IMR-90 (cell line): ENCODE results near the gene ALKBH5. TPM values are rescaled to one million over a fixed set of nuclear protein-coding genes. Genes with fewer than 3 reads are reported as not detected.

Source experiments
- ATAC-seq: fragments of 200-7000 bp; cut with Tn5 transposase; 2 replicates; pipeline ENCODE4 v1.9.1; 2020; ENCODE audit warnings: low read depth, mild to moderate bottlenecking, moderate library complexity
- BruUV-seq: library from RNA; stranded (reverse); fragments of 400-500 nt; replicated peaks from 2 replicates; lab custom pipeline; 2021; lab: Mats Ljungman, UMichigan
- CTCF ChIA-PET: fragments of 300-600 bp; formaldehyde crosslinking; extraction: SDS; loops from one replicate; lab custom pipeline; 2021; ENCODE audit warnings: antibody characterized with exemption; lab: Yijun Ruan, JAX
- POLR2A ChIA-PET: fragments of 300-600 bp; sonication (Branson Sonifier 250); formaldehyde crosslinking; loops from one replicate; lab custom pipeline; 2022; ENCODE audit warnings: antibody characterized with exemption; ENCODE audit not compliant: unreplicated experiment; lab: Charles Lee
- DNase-seq: peaks from one replicate; pipeline ENCODE4 v3.0.0; 2013
- H2AFZ ChIP-seq: replicated peaks from 2 replicates; pipeline ENCODE3; 2013; ENCODE audit warnings: low read length, mild to moderate bottlenecking; ENCODE audit not compliant: poor library complexity
- H2AK5ac ChIP-seq: 2 replicates; pipeline ENCODE4 v1.6.1; 2013; ENCODE audit warnings: low read depth, low read length, inconsistent platforms
- H2AK9ac ChIP-seq: replicated peaks from 2 replicates; pipeline ENCODE3; 2013; ENCODE audit warnings: mild to moderate bottlenecking, low read depth, low read length, moderate library complexity; ENCODE audit not compliant: poor library complexity
- H2BK120ac ChIP-seq: 2 replicates; pipeline ENCODE4 v1.6.1; 2013; ENCODE audit warnings: low read depth, low read length, inconsistent platforms
- H2BK15ac ChIP-seq: 3 replicates; pipeline ENCODE4 v1.6.1; 2013; ENCODE audit warnings: low read depth, low read length, inconsistent platforms
- H2BK20ac ChIP-seq: 2 replicates; pipeline ENCODE4 v1.6.1; 2013; ENCODE audit warnings: low read depth, mild to moderate bottlenecking, inconsistent platforms, low read length, moderate library complexity
- H2BK5ac ChIP-seq: 2 replicates; pipeline ENCODE4 v1.6.1; 2013; ENCODE audit warnings: mild to moderate bottlenecking, low read depth, low read length, inconsistent platforms; ENCODE audit not compliant: poor library complexity, severe bottlenecking
- H3K14ac ChIP-seq: replicated peaks from 2 replicates; pipeline ENCODE4 v1.6.1; 2013; ENCODE audit warnings: low read depth, low read length, inconsistent platforms
- H3K18ac ChIP-seq: 2 replicates; pipeline ENCODE4 v1.6.1; 2013; ENCODE audit warnings: low read depth, low read length, control low read depth
- H3K23ac ChIP-seq: 2 replicates; pipeline ENCODE4 v1.6.1; 2013; ENCODE audit warnings: low read depth, low read length, inconsistent platforms
- H3K27ac ChIP-seq: 2 replicates; pipeline ENCODE4 v1.5.1; 2013; ENCODE audit warnings: mild to moderate bottlenecking, control low read depth, low read length; ENCODE audit not compliant: insufficient read depth
- H3K27me3 ChIP-seq: 2 replicates; pipeline ENCODE4 v1.6.1; 2013; ENCODE audit warnings: low read length; ENCODE audit not compliant: control insufficient read depth, insufficient read depth
- H3K36me3 ChIP-seq: 2 replicates; pipeline ENCODE4 v1.6.1; 2013; ENCODE audit warnings: low read length, mixed read lengths; ENCODE audit not compliant: control insufficient read depth, insufficient read depth
- H3K4ac ChIP-seq: 2 replicates; pipeline ENCODE4 v1.6.1; 2013; ENCODE audit warnings: low read depth, low read length, inconsistent platforms
- H3K4me1 ChIP-seq: 2 replicates; pipeline ENCODE4 v1.6.1; 2013; ENCODE audit warnings: low read length, mixed read lengths; ENCODE audit not compliant: control insufficient read depth, insufficient read depth
- H3K4me2 ChIP-seq: 2 replicates; pipeline ENCODE4 v1.6.1; 2013; ENCODE audit warnings: low read depth, mild to moderate bottlenecking, control low read depth, low read length, moderate library complexity
- H3K4me3 ChIP-seq: 2 replicates; pipeline ENCODE4 v1.5.1; 2013; ENCODE audit warnings: low read depth, mild to moderate bottlenecking, control low read depth, low read length, moderate library complexity; ENCODE audit not compliant: insufficient read depth
- H3K56ac ChIP-seq: 2 replicates; pipeline ENCODE4 v1.6.1; 2013; ENCODE audit warnings: low read length, inconsistent platforms; ENCODE audit not compliant: insufficient read depth; ENCODE audit errors: extremely low read depth
- H3K79me1 ChIP-seq, 2 experiments: 2 replicates each; pipeline ENCODE4 v1.6.1; 2013; ENCODE audit warnings: low read length in 2 of 2, inconsistent platforms in 1 of 2, low read depth in 1 of 2
- H3K9ac ChIP-seq: 2 replicates; pipeline ENCODE4 v1.6.1; 2013; ENCODE audit warnings: low read depth, low read length, control low read depth
- H3K9me1 ChIP-seq: 2 replicates; pipeline ENCODE4 v1.6.1; 2013; ENCODE audit warnings: low read length, inconsistent platforms; ENCODE audit not compliant: insufficient read depth
- H3K9me3 ChIP-seq: 2 replicates; pipeline ENCODE4 v1.6.1; 2013; ENCODE audit warnings: low read length; ENCODE audit not compliant: control insufficient read depth, insufficient read depth
- H4K20me1 ChIP-seq: 2 replicates; pipeline ENCODE4 v1.6.1; 2013; ENCODE audit warnings: low read length, inconsistent platforms; ENCODE audit not compliant: insufficient read depth
- H4K5ac ChIP-seq: 2 replicates; pipeline ENCODE4 v1.6.1; 2013; ENCODE audit warnings: mild to moderate bottlenecking, low read depth, low read length, control low read depth
- H4K8ac ChIP-seq, 2 experiments: 2 replicates each; pipeline ENCODE4 v1.6.1; 2013; ENCODE audit warnings: low read depth in 2 of 2, low read length in 2 of 2, control low read depth in 1 of 2, inconsistent platforms in 1 of 2
- H4K91ac ChIP-seq: 2 replicates; pipeline ENCODE4 v1.6.1; 2013; ENCODE audit warnings: low read depth, low read length, inconsistent platforms; ENCODE audit not compliant: insufficient read depth
- CEBPB ChIP-seq: IDR thresholded peaks from 2 replicates; pipeline ENCODE4 v1.6.1; 2012; ENCODE audit warnings: low read depth, low read length, improper control_type of control experiment
- CHD1 ChIP-seq: IDR thresholded peaks from 2 replicates; pipeline ENCODE4 v1.6.1; 2012; ENCODE audit warnings: low read depth, low read length, improper control_type of control experiment
- FOS ChIP-seq: fragments of 150-350 bp; IDR thresholded peaks from 2 replicates; pipeline ENCODE4 v1.6.1; 2016; ENCODE audit warnings: low read depth, low read length
- MAZ ChIP-seq: IDR thresholded peaks from 2 replicates; pipeline ENCODE4 v1.6.1; 2012; ENCODE audit warnings: low read depth, mild to moderate bottlenecking, low read length, improper control_type of control experiment, moderate library complexity, borderline replicate concordance
- MXI1 ChIP-seq: IDR thresholded peaks from 2 replicates; pipeline ENCODE4 v1.6.1; 2012; ENCODE audit warnings: low read depth, mild to moderate bottlenecking, low read length, moderate library complexity, borderline replicate concordance
- NFE2L2 ChIP-seq: fragments of 150-350 bp; IDR thresholded peaks from 2 replicates; pipeline ENCODE4 v1.6.1; 2016; ENCODE audit warnings: low read depth, mild to moderate bottlenecking, low read length
- POLR2A ChIP-seq: IDR thresholded peaks from 2 replicates; pipeline ENCODE4 v1.6.1; 2012; ENCODE audit warnings: mild to moderate bottlenecking, low read depth, low read length
- RAD21 ChIP-seq: IDR thresholded peaks from 2 replicates; pipeline ENCODE4 v1.6.1; 2012; ENCODE audit warnings: low read length, improper control_type of control experiment
- RCOR1 ChIP-seq: IDR thresholded peaks from 2 replicates; pipeline ENCODE4 v1.6.1; 2012; ENCODE audit warnings: mild to moderate bottlenecking, low read length, improper control_type of control experiment; ENCODE audit not compliant: insufficient replicate concordance
- SMC3 ChIP-seq: fragments of 150-350 bp; IDR thresholded peaks from 2 replicates; pipeline ENCODE4 v1.6.1; 2016; ENCODE audit warnings: low read depth, mild to moderate bottlenecking, antibody characterized with exemption, low read length, moderate library complexity
- USF2 ChIP-seq: fragments of 150-350 bp; IDR thresholded peaks from 2 replicates; pipeline ENCODE4 v1.6.1; 2017; ENCODE audit warnings: mild to moderate bottlenecking, antibody characterized with exemption, low read length, low read depth
- WGBS, 2 experiments: methylation state at CpG; one replicate each; pipeline versions ENCODE4 v1.1.5 to v1.1.7; 2013; ENCODE audit warnings: missing lambda C conversion rate in 2 of 2; ENCODE audit not compliant: insufficient read length in 1 of 2; ENCODE audit errors: extremely low coverage in 2 of 2; 5-methylcytosine and 5-hydroxymethylcytosine counted together
- dilution Hi-C: fragments of 300-500 bp; cut with HindIII; formaldehyde crosslinking; loops from one replicate; pipeline ENCODE4 v1.14.3; 2018; ENCODE audit warnings: low sequenced_read_pairs; ENCODE audit not compliant: unreplicated experiment
- in situ Hi-C: fragments of 300-500 bp; cut with MboI; formaldehyde crosslinking; loops from 3 replicates; pipeline ENCODE4 v1.14.3; 2019; ENCODE audit warnings: low sequenced_read_pairs, inconsistent platforms, mixed read lengths
- intact Hi-C: fragments of 100-400 bp; cut with micrococcal nuclease; formaldehyde crosslinking; loops from 2 replicates; pipeline ENCODE4 v1.10.0; 2022
- polyA plus RNA-seq, 3 experiments: library from polyadenylated mRNA; depleted of rRNA; stranded (reverse); fragments of >200 nt; gene quantifications; 2 replicates each; pipeline ENCODE4 v1.2.3, GENCODE V29; 2012; ENCODE audit warnings: low replicate concordance in 1 of 3
- total RNA-seq: library from RNA; depleted of rRNA; stranded (reverse); fragments of >200 nt; gene quantifications from 2 replicates; pipeline ENCODE4 v1.2.3, GENCODE V29; 2012
- TF ChIP-seq, protein P1 (sequence below): fragments of 150-350 bp; IDR thresholded peaks from 2 replicates; pipeline ENCODE4 v1.6.1; 2016; ENCODE audit warnings: low read depth, mild to moderate bottlenecking, low read length, moderate library complexity, borderline replicate concordance

Gene ALKBH5
- total and polyA plus RNA-seq, 2 of the 4 experiments (the other 2 are of a cell fraction), result 57.6 to 79.6 TPM

DNA sequence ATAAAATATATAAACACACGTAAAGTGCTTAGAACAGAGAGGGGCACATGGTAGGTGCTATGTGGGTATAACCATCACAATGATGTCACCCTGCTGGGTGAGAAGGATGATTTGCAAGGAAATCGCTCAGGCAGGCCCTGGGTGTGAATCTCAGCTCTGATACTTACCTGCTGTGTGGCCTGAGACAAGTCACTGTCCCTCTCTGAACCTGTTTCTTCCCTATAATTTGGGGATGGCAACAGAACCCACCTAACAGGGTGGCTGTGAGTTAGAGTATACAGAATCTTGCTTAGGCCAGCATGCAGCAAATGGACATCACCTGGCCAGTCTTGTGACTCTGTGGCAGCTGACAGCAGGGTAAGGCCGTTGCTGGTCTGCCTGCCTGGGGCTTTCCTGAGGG lies 36.6 kb upstream of the ALKBH5 start:
- CTCF ChIA-PET, result interaction anchor here (1.0 kb wide), 1 partner anchor 18 kb away, joined by 4 read pairs; no protein-coding TSS in a partner anchor

More for the DNA sequence above, 36.6 kb upstream of the ALKBH5 start:
- Histone ChIP-seq H4K20me1 (no peaks in the 10 kb centered on the region), H3K4me2 (no peak overlapping the region), H2BK120ac (no peak overlapping the region), H2AFZ (no peak overlapping the region), H3K27ac (no peak overlapping the region), H3K4me1 (no peaks in the 10 kb centered on the region), H4K8ac (no peak overlapping the region), H3K9me3 (no peaks in the 10 kb centered on the region), H4K91ac (no peak overlapping the region), H3K79me1 (no peaks in the 10 kb centered on the region), H3K18ac (no peak overlapping the region), H2BK15ac (no peak overlapping the region), H2AK9ac (no peak overlapping the region), H3K4me3 (no peak overlapping the region), H2BK5ac (no peak overlapping the region), H2BK20ac (no peak overlapping the region), H3K23ac (no peak overlapping the region), H3K36me3 (no peaks in the 10 kb centered on the region), H2AK5ac (no peak overlapping the region), H3K27me3 (peaks cover 8% of the 10 kb centered on the region), H4K5ac (no peak overlapping the region), H3K56ac (no peak overlapping the region), H3K9me1 (no peaks in the 10 kb centered on the region), H3K9ac (no peak overlapping the region), H3K4ac (no peak overlapping the region), H3K14ac (no peak overlapping the region)
- no peak for DNase-seq
- in situ Hi-C loops, result no loop called here
- BruUV-seq, result no TSS peak
- no peak for ATAC-seq
- TF ChIP-seq RCOR1, result no peak
- TF ChIP-seq USF2, result no peak
- no peak for TF ChIP-seq SMC3
- no peak for TF ChIP-seq RAD21
- TF ChIP-seq MAZ, result no peak
- TF ChIP-seq MXI1, result no peak
- no peak for TF ChIP-seq POLR2A
- TF ChIP-seq NFE2L2, result no peak
- TF ChIP-seq, protein P1, sequence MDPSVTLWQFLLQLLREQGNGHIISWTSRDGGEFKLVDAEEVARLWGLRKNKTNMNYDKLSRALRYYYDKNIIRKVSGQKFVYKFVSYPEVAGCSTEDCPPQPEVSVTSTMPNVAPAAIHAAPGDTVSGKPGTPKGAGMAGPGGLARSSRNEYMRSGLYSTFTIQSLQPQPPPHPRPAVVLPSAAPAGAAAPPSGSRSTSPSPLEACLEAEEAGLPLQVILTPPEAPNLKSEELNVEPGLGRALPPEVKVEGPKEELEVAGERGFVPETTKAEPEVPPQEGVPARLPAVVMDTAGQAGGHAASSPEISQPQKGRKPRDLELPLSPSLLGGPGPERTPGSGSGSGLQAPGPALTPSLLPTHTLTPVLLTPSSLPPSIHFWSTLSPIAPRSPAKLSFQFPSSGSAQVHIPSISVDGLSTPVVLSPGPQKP, result no peak
- TF ChIP-seq FOS, result no peak
- no peak for TF ChIP-seq CHD1
- TF ChIP-seq CEBPB, result no peak
- dilution Hi-C loops, result no loop called here
- WGBS, 2 experiments, result no CpG with 5 or more reads among the region's 3 CpGs
- intact Hi-C loops, result no loop called here
- POLR2A ChIA-PET, result no interaction called here
